ENCODE measurements around the gene GLCCI1. TPM values are rescaled to one million over a fixed set of nuclear protein-coding genes. Genes with fewer than 3 reads are reported as not detected.

GLCCI1 gene
- total and polyA plus RNA-seq, 12 donors = 0.75 to 13.0 (median 6.6) TPM

GRCh38 chr7:8131694-8132605, 163.4 kb downstream of the GLCCI1 start:
- 80 to 84% methylated on average over 5 of the region's 5 CpGs for WGBS, 2 donors
- Histone ChIP-seq H3K27me3 (no peaks in the 10 kb centered on the region), H3K27ac (peak overlapping the region in 1 of 10 donors; percentile 74), H3K36me3 (peaks cover 0 to 28% (median 0%) of the 10 kb centered on the region in 9 donors), H3K4me1 (peaks cover 0 to 18% (median 0%) of the 10 kb centered on the region in 9 donors), H3K4me3 (no peak overlapping the region), H3K9me3 (no peaks in the 10 kb centered on the region)
- ATAC-seq (peak in 1 of 8 donors; percentile 24), DNase-seq (no peak)
- intact Hi-C loops (cut with DNase I) = no loop called here
- no peak for TF ChIP-seq CTCF (IDR thresholded peaks at IDR 0.05)

- H3K36me3 ChIP-seq = peaks cover 0 to 29% (median 0%) of the 10 kb centered on the region in 9 donors
- H3K27ac ChIP-seq = peak overlapping the region in 1 of 10 donors; percentile 74
- intact Hi-C loops (cut with DNase I) = no loop called here
- ATAC-seq (no peak), DNase-seq (no peak)
- peaks cover 0 to 17% (median 0%) of the 10 kb centered on the region in 9 donors for H3K4me1 ChIP-seq
- 92 to 94% methylated on average over 2 of the region's 2 CpGs for WGBS, 2 donors
- no peaks in the 10 kb centered on the region for H3K9me3 ChIP-seq
- no peak overlapping the region for H3K4me3 ChIP-seq
- TF ChIP-seq CTCF (IDR thresholded peaks at IDR 0.05) = no peak
- no peaks in the 10 kb centered on the region for H3K27me3 ChIP-seq
Measured at GRCh38 chr7:8133188-8133848, 164.7 kb downstream of the GLCCI1 start.

GRCh38 chr7:8134089-8134733, 165.6 kb downstream of the GLCCI1 start:
- H3K4me1 ChIP-seq = peaks cover 0 to 17% (median 0%) of the 10 kb centered on the region in 9 donors
- H3K4me3 ChIP-seq = no peak overlapping the region
- peak overlapping the region in 1 of 10 donors; percentile 74 for H3K27ac ChIP-seq
- TF ChIP-seq CTCF (IDR thresholded peaks at IDR 0.05) = no peak
- intact Hi-C loops (cut with DNase I) = no loop called here
- DNase-seq = no peak
- 79 to 83% methylated on average over 10 of the region's 10 CpGs for WGBS, 2 donors
- H3K9me3 ChIP-seq = no peaks in the 10 kb centered on the region
- no peaks in the 10 kb centered on the region for H3K27me3 ChIP-seq
- H3K36me3 ChIP-seq = peaks cover 0 to 38% (median 0%) of the 10 kb centered on the region in 9 donors
- ATAC-seq = no peak

GRCh38 chr7:8135417-8135816, 166.8 kb downstream of the GLCCI1 start:
- H3K4me3 ChIP-seq = no peak overlapping the region
- intact Hi-C loops (cut with DNase I) = no loop called here
- ATAC-seq = no peak
- TF ChIP-seq CTCF (IDR thresholded peaks at IDR 0.05) = no peak
- no peaks in the 10 kb centered on the region for H3K27me3 ChIP-seq
- no peaks in the 10 kb centered on the region for H3K9me3 ChIP-seq
- H3K27ac ChIP-seq = no peak overlapping the region
- peaks cover 0 to 49% (median 0%) of the 10 kb centered on the region in 9 donors for H3K36me3 ChIP-seq
- peaks cover 0 to 17% (median 0%) of the 10 kb centered on the region in 9 donors for H3K4me1 ChIP-seq
- 93 to 97% methylated on average over 3 of the region's 3 CpGs for WGBS, 2 donors
- DNase-seq = no peak

Measured in heart right ventricle (tissue), 16 donors.